HG02970 (cell line): ENCODE measurements around the gene CD46.
A peak's percentile ranks its signal among the peaks of the same experiment; 100 is the strongest.
"Not testable (repeated sequence)": the region's sequence is repeated elsewhere in the genome, so short reads cannot be mapped to it uniquely, and the experiment has no call there.

Experiments
- ATAC-seq: cut with Tn5 transposase; IDR thresholded peaks from one replicate; pipeline ENCODE4 v1.9.1; 2021; ENCODE audit warnings: mild to moderate bottlenecking, moderate library complexity, moderate number of reproducible peaks; ENCODE audit not compliant: unreplicated experiment, low FRiP score

The CD46 gene

DNA sequence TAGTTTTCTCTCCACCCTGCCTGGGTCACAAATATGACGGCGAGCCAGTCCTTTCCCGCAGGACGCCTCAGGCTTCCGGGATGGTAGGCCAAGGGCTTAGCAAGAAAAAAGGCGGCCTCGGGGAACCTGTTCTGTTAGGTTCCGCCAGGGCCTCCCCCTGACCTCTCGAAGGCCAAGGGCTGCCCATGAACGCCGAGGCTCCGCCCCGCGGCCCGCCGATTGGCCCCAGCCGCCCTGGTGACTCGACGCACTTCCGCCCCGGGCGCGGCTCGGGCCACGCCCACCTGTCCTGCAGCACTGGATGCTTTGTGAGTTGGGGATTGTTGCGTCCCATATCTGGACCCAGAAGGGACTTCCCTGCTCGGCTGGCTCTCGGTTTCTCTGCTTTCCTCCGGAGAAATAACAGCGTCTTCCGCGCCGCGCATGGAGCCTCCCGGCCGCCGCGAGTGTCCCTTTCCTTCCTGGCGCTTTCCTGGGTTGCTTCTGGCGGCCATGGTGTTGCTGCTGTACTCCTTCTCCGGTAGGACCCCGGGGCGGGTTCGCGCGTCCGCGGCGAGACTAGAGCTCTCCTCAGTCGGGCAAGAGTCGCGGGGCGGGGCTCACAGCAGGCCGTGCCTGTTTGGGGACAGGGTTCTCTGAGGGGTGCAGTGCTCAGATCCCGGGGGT lies at the start of gene CD46:
CD46 (plus strand) TSS at position 265 of the 666 bp plus-strand sequence; CDS start at position 424, 159 bp downstream.
- ATAC-seq, result peak; percentile 96

DNA sequence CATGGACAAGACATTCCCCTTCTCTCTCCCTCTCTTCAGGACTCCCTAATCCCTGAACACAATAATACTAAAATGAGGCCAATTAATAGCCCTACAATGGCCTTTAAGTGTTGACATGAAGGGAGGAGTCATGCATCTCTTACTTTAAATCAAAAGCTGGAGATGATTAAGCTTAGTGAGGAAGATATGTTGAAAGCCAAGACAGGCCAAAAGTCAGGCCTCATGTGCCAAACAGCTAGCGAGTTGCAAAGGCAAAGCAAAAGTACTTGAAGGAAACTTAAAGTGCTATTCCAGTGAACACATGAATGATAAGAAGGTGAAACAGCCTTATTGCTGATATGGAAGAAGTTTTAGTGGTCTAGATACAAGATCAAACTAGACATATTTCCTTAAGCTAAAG lies 49.5 kb upstream of the CD46 start:
- no peak for ATAC-seq

DNA sequence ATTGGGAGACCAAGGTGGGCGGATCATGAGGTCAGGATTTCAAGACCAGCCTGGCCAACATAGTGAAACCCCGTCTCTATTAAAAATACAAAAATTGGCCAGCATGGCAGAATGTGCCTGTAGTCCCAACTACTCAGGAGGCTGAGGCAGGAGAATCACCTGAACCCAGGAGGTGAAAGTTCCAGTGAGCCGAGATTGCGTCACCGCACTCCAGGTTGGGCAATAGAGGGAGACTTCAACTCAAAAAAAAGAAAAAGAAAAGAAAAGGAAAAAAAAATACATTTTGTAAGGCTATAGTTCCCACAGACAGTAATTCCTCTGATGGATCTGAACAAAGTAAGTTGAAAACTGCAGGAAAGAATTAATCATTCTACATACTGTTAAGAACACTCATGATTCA lies 48.1 kb upstream of the CD46 start:
- no peak for ATAC-seq

DNA sequence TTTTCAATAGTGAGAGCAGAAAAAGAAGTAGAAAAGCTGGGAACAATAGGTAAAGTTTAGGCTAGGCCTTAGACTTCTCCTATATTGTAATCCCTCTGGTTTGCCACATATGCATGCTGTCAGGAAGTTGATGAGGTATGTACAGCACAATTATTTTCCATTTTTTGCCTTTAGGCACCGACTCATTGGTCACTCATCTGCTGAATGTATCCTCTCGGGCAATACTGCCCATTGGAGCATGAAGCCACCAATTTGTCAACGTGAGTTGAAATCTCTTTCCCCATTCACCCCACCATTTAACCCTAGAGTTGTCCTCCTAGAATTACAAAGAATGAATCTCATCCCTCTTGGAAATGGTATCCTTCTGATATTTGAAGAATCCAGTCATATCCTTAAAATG lies 43.9 kb upstream of the CD46 start:
- ATAC-seq, result not testable (repeated sequence)

DNA sequence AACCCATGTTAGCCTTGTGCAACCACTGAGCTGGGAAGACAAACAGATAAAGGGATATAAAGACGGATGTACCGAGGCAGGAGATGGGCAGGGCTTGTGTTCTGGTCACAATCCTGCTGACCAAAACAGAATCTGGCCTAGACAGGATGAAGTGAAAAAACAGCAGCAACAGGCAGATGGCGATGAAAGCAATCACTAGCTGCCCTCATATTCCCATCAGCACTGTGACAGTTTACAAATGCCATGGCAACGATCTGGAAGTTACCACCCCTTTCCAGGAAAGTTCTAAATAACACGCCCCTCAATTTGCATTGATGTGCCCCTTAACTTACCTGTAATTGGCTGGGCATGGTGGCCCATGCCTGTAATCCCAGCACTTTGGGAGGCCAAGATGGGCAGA lies 40.6 kb upstream of the CD46 start:
- no peak for ATAC-seq

DNA sequence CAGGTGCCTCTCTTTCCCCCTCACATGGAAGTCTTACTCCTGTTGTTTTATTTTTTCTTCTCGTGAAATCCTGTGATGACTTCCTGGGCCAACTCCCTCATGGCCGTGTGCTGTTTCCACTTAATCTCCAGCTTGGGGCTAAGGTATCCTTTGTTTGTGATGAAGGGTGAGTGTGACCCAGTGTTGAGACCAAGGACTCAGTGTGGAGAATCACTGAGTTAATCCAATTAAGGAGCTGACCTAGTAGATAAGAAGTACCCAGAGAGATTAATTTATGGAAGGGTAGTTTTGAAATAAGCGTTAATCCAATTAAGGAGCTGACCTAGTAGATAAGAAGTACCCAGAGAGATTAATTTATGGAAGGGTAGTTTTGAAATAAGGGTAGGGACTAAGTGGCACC lies 39.2 kb upstream of the CD46 start:
- ATAC-seq, result not testable (repeated sequence)

DNA sequence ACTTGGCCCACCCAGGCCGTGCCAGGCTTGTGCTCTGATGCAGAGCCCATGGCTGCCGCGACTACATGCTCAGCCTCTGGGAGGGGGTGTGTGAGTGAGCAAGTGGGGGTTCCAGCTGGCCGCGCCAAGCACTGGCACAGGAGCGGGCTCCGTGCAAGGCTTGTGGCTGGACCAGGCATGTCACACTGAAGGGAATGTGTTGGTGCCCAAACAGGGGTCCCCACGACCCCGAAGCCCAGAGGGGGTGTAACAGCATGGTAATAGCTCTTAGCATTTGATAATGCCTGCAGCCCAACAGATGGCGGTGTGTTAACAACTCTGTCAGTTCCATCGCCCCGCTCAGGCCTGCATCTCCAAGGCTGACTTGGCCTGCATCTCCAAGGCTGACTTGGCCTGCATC lies 38.3 kb upstream of the CD46 start:
- no peak for ATAC-seq

DNA sequence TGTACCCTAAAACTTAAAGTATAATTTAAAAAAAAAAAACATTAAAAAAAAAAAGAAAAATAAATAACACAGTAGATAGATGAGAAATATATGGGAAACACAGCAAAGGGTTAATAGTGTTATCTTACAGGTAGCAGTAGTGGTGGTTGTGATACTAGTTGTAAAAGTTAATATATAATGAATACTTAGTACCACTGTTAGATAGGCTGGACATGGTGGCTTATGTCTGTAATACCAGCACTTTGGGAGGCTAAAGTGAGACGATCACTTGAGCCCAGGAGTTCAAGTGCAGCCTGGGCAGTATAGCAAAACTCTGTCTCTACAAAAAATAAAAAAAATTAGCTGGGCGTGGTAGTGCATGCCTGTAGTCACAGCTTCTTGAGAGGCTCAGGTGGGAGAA lies 32.6 kb upstream of the CD46 start:
- ATAC-seq, result no peak

DNA sequence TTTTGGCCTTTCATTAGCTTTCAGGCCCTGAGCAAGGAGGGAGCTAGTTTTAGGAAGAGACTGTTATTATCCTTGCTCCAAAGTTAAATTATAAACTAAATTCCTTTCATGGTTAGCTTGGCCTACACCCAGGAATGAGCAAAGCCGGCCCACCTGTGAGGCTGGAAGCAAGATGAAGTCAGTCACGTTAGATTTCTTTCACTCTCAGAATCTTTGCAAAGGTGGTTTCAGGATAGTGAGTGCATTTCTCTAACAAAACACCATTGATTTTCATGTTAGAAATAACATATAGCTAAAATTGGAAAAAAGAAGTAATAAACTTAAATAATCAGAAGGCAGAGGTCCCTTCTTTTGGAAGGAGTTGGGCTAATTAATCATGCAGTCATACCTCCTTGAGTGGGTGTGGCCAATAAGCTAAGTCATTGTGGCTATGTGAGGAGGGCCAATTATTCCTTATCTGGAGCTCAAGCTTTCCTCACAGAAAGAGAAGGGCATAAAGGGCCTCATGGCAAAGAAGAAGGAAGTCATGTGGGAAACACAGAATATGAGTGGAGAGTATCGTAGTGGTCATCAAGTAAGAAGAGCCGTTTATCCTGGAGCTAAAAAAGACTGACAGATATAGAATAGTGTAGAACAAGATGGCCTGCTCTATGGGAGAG lies 23.5 kb upstream of the CD46 start:
- ATAC-seq, result not testable (repeated sequence)

DNA sequence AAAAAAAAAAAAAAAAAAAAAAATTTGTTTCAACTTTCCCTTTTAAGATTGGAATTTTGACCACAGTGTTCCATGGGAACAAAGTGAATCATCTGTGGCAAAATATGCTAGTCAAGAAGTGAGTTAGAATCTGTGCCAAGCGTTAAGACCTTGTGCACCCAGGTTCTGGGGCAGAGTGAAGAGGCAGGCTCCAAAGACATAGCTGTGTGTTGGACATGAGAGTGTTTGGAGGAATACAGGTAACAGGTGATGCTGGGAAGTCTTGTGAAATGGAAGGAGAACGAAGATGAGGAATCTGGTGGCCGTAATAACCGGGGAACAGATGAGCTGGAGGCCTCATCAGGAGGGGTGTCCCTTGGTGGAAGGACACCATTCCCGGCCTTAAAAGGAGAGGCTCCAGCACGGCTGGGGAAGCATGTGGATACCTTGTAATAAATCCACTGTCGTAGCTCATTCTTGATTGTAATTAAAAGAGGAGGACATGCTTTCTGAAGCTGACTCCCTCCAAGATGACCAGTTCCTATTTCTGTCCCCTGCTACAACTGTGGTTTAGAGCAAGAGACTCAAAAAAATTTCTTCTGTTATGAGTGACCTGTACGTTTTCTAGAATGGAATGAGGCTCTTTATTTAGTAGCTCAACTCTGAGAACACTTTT lies 14.2 kb upstream of the CD46 start:
- ATAC-seq, result not testable (repeated sequence)

DNA sequence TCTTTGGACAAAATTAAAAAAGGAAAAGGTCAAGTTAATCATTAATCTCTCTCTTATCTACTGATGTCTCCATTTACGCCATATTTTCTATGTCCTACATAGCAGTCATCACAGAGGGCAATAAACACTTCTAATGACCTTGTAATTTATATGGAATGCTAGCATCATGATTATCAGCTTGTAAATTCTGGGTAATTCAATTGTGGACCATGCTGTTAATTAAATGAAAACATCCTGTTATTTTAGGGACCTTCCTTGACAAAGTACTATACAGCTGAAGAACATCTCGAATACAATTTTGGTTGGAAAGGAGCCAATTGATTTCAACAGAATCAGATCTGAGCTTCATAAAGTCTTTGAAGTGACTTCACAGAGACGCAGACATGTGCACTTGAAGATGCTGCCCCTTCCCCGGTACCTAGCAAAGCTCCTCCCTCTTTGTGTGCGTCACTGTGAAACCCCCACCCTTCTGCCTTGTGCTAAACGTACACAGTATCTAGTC lies 13.6 kb upstream of the CD46 start:
- ATAC-seq, result not testable (repeated sequence)

DNA sequence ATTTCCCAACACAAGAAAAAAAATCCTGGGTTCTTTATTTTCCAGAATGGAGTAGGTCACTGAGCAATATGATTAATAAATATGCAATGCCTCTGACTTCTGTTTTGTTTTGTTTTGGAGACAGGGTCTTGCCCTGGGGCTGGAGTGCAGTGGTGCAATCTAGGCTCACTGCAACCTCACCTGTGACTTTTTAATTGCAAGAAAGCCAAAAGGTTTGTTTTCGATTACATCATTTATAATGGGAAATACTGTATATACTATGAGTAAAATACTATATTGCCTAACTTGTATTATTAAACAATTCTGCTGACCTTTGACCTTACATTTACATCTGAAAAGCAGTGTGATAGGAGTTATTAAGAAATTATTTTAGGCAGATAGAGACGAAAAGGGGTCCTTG lies 11.6 kb upstream of the CD46 start:
- ATAC-seq, result no peak

DNA sequence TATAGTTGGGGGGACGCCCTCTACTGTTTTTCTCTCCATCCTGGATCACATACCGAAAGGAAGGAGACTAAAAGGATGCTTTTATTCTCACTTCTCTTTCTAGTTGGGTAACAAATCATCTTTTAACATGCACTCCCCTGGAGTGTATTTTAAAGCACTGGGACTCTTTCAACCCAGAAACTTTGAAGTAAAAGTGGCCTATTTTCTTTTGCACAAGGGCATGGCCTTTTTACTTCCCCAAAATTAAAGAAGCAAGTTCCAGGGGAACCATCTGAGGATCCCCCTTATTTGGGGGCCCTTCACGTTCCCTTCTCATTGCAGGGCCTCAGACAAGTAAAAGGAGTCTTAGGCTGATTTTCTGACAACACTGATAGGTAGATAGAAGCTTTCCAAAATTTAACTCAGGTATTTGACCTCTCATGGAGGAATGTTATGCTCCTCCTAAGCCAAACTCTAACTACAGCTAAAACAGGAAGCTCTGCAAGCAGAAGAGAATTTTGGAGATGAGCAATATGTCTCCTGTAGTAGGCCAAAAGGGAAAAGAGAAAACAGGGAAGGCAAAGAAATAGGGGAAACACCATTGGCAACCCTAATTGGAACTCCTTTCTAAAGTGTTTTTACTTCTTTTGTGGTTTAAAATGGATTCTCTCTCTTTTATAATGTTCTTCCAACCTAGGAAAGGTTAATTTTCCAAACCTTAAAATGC lies 8.9 kb upstream of the CD46 start:
- ATAC-seq, result no peak

DNA sequence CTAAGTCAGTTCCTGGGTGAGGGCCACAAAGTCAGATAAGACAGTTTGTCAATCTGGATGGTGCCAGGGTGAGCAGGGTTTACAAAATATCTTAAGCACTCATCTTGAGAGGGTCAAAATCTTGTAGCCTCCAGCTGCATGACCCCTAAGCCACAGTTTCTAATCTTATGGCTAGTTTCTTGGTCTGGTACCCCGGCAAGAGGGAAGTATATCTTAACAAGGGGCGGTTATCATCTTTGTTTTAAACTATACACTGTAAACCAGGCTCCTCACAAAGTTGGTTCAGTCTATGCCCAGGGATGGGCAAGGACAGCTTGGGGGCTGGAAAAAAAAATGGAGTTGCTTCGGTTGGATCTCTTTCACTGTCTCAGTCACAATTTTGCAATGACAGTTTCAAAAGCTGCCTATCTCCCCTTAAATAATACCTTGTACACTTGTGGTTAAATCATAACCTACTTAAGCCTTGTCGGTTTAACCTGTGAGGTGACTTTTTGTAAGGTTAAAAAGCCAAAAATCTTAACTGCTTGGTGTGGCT lies 7.8 kb upstream of the CD46 start:
- no peak for ATAC-seq

DNA sequence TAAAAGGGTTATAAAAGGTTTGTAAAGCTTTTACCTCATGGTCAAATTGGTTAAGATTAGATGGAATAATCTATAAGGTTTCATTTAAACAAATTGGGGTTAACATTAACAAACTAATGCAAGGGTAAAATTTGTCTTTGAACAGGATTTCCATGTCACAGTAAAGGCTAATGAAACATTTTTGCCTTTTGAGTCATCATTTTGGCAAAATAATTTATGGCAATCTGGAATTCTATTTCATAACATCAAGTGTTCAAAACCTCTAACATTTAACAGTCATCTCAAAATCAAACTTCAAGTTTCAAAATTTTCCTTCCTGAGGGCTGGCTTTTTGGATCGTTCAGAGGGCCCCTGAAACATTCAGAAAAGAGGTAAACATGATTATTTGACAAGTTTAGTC lies 6.6 kb upstream of the CD46 start:
- no peak for ATAC-seq

DNA sequence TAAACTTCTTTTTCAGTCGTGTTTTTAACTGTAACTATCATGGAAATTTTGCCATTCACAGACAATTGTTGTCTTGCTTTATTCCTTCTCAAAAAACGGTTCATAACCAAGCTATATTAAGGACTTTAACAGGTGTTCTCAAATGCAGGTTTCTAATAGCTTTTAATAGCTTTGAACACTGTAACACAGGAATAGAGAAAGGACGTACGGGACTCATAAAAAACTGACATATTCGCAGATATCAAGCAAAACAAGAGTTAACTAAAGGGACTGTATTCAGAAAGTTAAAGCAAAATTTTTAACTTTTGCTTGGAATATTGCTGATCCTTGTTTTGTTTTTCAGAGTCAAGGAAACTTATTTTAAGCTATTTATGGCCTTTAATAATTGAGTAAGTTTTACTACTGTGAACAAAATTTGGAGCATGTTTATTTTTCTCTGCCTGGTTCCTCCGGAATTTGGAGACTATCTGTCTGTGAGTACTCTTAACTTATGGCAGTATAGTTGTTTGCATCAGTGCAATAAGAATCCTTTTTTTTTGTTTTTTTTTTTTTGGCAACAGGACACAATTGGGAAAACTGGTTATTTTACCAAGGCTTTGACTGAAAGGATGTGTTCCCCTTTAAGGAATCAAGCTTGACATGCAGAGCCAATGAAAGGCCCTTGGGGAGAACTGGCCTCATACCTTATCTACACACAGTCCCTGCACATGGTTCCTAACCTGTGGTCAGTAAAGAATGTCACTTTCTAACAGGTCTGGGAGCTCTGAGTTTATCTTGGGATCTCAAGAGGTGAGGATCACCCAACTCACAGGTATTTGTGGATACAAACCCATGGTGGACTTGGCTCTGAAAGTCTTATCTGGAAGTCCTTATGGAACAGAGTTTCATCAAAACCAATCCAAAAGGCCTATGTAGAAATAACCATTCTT lies 5.8 kb upstream of the CD46 start:
- no peak for ATAC-seq

DNA sequence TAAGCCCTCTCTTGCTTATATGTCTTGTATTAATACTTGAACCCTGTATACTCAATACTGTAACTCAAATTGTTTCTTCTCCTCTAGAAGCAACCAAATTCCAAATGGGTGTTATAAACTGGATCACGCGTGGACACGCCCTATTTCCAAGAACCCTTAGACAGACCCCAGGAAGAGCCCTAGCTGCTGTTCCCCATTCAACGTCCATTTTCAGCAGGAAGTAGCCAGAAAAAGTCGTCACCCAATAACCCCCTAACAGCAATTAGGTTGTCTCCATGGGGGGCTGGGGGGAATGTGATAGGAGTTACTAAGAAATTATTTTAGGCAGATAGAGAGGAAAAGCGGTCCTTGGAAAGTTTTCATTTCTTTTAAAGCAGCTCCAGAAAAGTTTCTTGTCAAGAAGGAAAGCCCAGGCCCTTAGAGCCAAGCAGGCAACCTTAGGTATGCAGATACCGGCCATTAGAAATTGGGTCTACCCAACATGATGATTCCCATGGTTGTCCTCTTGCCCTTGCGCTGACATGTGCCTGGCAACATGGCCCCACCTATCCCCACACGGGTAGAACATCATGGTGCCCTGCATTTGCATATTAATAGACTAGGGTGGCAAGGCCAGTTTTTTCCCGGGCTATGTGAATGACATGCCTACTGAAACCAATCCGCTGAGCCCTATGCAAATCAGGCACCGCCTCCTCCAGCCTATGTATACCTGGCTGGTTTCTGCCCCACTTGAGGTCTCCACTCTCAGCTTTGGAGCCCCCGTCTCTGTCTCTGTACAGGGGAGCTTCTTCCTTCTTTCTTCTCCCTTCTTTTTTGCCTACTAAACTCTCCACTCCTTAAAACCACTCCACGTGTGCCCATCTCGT lies 4.0 kb upstream of the CD46 start:
- no peak for ATAC-seq

DNA sequence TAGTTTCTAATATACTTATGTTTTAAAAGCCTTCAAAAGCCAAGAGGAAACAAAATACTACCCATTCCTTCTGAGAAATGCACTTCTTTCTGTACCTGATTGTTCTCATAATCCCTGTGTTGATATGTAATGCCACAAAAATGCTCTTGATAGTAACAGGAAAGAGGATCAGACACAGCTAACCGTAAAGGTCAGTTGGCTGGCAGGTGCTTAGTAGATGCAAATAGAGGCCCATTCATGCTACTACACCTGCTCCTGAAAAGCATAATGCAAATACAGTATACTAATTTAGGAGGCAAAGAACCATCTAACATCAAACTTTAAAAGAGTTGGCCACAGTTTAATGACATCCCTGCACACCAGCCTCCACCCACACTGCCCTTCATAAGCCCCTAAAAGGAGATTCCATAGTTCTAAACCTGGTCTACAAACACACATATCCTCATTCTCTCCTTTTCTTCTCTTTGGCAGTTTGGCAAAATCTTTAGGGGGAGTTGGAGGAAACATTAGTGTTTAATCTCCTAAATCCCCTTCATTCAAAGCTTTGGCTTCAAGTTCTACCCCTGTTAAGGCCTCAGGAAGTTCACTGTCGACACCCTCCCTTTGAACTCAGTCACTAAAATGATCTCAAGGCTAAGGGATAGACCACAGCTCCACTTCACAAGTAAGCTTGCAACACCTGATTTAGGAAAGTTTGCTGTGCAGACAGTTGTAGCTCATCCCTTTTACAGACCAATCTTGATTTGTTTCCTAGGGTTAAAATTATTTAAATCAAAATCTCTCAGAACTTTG lies 2.9 kb upstream of the CD46 start:
- ATAC-seq, result no peak
